NT2/D1 (cell line): ENCODE data around the gene PKHD1.

ENCODE experiments used
- SUZ12 ChIP-seq: IDR thresholded peaks from 2 replicates; pipeline ENCODE4 v1.6.1; 2011; ENCODE audit not compliant: insufficient read length, insufficient read depth; ENCODE audit errors: extremely low read depth
- YY1 ChIP-seq: IDR thresholded peaks from 2 replicates; pipeline ENCODE4 v1.6.1; 2011; ENCODE audit not compliant: insufficient read length, insufficient read depth
- ZNF274 ChIP-seq: IDR thresholded peaks from 2 replicates; pipeline ENCODE4 v1.6.1; 2011; ENCODE audit warnings: mild to moderate bottlenecking, low read depth, low read length

DNA sequence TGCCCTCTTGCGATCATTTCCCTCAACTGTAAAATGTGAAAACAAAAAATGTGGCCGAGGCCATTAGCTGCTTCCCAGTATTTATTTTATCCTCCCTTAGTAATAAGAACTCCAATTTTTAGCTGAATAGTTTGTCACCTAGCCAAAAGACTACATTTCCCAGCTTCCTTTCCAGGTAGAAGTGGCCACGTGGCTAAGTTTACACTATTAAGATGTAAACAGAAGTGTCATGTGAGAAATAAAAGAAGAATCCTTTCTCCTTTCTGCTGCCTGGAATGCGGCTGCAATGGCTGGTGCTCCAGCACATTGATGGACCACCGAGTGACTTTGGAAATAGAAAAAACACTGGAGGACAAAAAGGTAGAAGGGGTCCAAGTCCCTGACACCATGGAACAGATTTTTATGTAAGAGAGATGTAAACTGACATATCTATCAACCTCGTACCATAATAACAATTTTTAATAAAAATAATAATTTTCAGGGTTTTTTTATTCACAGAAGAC is 268.8 kb downstream of the PKHD1 start:
- TF ChIP-seq SUZ12: no peak
- no peak for TF ChIP-seq ZNF274
- TF ChIP-seq YY1: no peak
